Hepatic stellate cell (primary cell): ENCODE results near the gene TDRD1.
"Not testable (repeated sequence)": the region's sequence is repeated elsewhere in the genome, so short reads cannot be mapped to it uniquely, and the experiment has no call there.

ENCODE experiments used
- DNase-seq: peaks from one replicate; pipeline ENCODE4 v3.0.0; 2011; ENCODE audit warnings: low spot score

The TDRD1 gene, protein sequence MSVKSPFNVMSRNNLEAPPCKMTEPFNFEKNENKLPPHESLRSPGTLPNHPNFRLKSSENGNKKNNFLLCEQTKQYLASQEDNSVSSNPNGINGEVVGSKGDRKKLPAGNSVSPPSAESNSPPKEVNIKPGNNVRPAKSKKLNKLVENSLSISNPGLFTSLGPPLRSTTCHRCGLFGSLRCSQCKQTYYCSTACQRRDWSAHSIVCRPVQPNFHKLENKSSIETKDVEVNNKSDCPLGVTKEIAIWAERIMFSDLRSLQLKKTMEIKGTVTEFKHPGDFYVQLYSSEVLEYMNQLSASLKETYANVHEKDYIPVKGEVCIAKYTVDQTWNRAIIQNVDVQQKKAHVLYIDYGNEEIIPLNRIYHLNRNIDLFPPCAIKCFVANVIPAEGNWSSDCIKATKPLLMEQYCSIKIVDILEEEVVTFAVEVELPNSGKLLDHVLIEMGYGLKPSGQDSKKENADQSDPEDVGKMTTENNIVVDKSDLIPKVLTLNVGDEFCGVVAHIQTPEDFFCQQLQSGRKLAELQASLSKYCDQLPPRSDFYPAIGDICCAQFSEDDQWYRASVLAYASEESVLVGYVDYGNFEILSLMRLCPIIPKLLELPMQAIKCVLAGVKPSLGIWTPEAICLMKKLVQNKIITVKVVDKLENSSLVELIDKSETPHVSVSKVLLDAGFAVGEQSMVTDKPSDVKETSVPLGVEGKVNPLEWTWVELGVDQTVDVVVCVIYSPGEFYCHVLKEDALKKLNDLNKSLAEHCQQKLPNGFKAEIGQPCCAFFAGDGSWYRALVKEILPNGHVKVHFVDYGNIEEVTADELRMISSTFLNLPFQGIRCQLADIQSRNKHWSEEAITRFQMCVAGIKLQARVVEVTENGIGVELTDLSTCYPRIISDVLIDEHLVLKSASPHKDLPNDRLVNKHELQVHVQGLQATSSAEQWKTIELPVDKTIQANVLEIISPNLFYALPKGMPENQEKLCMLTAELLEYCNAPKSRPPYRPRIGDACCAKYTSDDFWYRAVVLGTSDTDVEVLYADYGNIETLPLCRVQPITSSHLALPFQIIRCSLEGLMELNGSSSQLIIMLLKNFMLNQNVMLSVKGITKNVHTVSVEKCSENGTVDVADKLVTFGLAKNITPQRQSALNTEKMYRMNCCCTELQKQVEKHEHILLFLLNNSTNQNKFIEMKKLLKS

DNA sequence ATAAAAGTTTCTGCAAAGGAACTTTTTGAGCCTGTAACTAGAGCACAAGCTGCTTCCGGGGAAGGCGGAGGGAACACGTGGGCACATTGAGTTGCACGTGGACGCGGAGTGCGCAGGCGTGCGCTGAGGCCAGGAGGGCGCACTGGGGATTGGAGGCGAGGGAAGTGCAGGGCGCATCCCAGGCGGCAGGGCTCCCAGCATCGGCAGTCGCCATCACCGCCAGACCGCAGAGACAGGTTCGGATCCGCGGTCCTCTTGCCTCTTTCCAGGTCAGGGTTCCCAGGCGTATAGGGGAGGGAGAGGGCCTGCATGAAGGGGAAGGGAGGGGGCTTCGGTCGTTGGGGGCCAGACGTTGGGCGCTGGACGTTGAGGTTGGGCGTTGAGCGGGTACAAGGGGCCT lies at the start of gene TDRD1:
TDRD1 (plus strand) TSS at position 206 of the 400 bp plus-strand sequence. CDS start 8,479 bp downstream, outside the sequence.
- no peak for DNase-seq

DNA sequence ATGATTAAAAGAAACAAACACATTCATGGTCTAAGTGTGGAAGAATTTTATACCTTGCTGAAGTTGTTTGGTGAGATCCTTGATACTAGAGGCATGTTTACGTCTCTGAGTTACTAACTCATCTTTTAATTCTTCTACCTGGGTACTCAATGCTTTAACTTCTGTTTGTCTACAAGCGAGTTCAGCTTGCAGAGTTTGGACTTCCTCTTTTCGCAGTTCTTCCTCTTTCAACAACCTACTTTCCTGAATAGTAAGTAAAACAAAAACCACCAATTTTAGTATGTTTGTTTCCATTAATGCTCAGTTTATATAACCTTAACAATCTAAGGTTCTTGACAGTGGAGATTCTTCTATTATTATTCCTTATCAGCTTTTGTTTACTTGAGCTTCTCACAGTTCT lies 48.1 kb upstream of the TDRD1 start:
- no peak for DNase-seq

DNA sequence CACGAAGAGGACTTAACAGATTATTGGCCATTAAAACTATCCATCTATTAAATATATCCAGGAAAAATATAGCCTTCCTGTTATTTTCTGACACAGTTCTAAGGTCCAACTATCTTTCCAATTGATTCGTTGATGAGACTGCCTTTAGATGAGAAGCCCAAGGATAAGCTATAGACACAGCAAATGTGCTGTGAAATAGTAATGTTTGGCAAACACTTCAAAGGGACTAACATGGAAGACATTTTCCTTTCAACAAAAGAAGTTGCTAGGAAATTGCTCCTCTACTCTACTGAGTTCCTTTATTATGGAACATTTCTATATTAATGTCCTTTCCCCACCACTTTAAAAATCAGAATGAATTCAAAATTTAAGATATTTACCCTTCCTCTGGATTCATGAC lies 43.7 kb upstream of the TDRD1 start:
- DNase-seq: no peak

DNA sequence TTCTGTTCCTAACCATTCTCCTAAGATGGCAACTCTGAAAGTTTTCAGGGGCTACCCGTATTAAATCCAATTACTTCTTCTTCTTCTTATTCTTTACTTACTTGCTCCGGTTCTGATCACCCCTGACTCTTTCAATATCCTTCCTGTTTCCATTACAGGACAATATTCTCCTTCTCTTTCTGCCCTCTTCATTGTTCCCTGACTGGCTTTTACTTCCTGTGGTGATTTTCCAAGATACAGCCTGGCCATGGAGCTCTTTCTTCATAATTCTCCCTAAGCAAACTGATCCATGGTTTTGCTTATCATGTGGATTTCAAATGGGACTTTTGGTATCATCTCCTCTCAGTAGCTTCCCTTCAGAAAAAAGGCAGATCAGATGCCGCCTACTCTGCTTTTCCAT lies 40.6 kb upstream of the TDRD1 start:
- no peak for DNase-seq

DNA sequence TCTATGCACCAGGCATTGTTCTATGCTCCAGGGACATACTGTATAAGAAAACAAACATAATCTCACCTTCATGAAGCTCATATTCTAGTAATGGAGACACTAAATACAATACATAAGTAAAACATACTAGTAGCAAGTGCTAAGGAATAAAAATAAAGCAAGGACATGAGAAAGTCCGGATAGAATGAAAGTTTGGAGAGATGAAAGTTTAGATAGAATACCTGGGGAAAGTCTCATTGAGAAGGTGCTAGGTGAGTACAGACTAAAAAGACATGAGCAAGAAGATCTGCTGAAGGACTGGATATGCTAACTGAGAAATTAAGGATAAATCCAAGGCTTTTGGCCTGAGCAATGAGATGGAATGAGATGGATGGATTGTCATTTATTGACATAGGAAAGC lies 39.1 kb upstream of the TDRD1 start:
- DNase-seq: no peak

DNA sequence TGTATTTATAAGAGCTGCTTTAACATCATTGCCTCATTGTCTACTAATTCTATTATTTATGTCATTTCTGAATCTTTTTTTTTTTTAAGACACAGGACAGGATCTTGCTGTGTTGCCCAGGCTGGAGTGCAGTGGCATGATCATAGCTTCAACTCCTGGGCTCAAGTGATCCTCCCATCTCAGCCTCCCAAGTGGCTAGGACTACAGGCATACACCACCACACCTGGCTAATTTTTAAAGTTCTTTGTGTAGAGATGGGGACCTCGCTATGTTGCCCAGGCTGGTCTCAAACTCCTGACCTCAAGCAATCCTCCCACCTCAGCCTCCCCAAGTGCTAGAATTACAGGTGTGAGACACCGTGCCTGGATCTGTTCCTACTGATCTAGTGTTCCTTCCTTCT lies 38.3 kb upstream of the TDRD1 start:
- not testable (repeated sequence) for DNase-seq

DNA sequence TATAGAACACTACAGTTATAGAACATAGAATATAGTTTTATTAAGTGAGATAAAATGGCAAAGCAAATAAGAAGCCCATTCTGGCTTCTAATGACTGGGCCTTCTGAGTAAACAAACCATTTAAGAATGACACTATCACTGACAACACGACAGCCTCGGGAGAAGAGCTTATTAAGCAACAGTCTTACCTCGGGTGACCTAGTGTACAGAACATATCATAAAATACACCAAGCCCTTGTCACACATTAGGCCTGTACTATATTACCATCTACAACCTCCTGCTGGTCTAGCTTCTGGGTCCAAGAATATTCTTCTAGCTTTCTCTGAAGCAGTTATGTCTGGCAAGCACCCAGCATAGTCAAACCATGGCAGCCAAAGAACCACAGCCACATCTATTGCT lies 37.1 kb upstream of the TDRD1 start:
- no peak for DNase-seq

DNA sequence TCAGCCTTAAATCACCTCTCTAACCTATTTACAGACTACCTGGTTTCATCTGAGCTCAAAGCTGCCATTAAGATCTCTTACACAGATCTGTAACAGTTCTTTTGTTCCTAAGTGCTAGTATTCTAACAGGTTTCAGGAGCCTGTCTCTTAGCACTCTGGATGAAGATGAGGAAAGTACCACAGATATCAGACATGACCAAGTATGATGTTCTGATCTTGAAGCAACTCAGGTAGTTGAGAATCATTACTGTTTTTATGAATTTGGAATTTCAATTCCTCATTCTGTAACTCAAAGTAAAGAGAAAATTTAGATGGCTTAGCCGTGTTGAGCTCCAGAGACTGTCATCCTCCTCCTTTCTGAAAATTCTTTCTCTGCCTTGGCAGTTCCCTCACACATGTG lies 36.0 kb upstream of the TDRD1 start:
- no peak for DNase-seq

DNA sequence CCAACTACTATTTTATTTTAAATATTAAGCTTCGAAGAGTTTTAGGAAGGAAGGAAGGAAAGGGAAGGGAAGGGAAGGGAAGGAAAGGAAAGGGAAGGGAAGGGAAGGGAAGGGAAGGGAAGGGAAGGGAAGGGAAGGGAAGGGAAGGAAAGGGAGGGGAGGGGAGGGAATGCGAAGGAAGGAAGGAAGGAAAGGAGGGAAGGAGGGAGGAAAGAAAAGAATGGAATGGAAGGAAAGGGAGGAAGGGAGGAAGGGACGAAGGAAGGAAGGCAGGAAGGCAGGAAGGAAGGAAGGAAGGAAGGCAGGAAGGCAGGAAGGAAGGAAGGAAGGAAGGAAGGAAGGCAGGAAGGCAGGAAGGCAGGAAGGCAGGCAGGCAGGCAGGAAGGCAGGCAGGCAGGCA lies 29.7 kb upstream of the TDRD1 start:
- DNase-seq: not testable (repeated sequence)

DNA sequence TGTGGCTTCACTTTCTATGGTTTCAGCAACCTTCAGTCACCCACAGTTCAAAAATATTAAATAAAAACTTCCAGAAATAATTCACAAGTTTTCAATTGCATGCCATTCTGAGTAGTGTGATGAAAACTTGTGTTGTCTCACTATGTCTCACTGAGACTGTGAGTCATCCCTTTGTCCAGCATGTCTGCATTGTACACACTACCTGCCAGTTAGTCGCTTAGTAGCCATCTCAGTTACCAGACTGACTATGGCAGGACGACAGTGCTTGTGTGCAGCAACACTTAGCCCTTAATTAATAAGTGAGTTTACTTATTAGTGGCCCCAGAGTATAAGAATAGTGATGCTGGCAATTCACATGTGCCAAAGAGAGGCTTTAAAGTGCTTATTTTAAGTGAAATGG lies 27.7 kb upstream of the TDRD1 start:
- DNase-seq: peak; percentile 22

DNA sequence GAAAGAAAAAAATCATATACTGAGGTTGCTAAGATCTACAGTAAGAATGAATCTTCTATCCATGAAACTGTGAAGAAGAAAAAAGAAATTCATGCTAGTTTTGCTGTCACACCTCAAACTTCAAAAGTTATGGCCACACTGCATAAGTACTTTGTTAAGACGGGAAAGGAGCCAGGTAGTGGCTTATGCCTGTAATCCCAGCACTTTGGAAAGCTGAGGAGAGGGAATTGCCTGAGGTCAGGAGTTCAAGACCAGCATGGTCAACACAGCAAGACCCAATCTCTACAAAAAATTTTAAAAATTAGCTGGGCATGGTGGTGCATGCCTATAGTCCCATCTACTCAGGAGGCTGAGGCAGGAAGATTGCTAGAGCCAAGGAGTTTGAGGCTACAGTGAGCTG lies 27.3 kb upstream of the TDRD1 start:
- DNase-seq: no peak

DNA sequence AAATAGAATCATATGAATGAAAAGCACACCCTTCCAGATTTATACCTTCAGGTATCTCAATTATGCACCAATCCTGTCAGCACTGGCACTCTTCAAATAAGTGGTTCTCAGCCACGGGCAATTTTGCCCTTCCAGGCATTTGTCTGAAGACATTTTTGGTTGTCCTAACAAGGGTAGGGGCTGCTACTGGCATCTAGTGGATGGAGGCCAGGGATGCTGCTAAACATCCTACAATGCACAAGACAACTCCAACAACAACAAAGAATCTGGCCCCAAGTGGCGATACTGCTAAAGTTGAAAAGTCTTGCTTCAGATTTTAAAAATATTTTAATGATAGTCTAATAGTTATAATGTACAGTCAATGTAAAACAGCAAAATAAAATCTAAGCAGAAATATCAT lies 21.2 kb upstream of the TDRD1 start:
- no peak for DNase-seq

DNA sequence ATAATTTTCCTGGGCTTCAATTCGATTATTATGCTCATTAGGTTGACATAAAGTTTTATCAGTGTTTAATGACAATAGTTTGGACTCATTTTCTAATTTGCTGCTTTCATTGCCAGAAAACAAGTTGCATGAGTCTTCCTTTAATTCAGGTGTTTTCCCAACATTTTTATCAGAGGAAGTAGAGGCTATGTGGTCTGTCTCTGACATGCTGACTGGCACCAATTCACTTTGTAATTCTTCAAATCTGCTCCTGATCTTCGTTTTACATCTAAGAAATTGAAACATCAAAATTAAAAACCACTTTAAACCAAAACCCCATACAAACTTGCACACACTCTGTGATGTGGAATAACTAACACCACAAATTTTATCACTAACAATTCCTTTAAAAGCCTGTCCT lies 16.1 kb upstream of the TDRD1 start:
- DNase-seq: no peak

DNA sequence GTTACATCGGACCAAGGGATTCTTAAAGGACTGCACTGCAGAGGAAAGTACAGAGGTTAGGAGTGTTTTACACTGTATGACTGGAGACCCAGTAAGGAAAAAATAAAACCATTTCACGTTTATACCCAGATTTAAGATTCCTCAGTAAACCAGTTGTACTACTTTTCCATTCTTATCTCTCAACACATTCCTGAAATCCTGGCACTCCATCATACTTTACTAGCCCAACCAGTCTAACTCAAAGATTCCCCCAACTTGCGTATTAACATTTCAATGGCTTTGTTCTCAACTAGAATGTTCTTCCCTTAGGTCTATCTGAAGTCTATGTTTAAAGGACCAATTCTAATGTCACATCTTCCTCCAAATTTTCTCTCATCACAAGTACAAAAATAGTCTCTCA lies 13.1 kb upstream of the TDRD1 start:
- no peak for DNase-seq

DNA sequence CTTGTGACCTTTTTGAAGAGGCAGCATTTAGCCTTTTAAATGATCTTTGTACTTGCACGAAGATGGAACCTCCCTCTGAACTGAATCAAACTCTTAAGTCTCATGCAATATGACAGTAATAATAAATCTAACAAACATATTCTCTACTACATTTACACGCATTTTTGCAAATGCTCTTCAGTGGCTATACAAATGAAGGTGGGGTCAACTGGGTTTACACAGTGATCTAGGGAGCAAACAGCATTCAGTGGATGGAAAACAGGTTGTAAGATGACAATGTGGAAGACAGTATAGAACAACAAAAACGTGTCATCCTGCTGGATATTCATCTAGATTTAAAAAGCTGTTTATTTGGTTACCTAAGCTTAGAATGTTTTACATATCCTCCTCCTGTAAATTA lies 12.7 kb upstream of the TDRD1 start:
- DNase-seq: no peak

DNA sequence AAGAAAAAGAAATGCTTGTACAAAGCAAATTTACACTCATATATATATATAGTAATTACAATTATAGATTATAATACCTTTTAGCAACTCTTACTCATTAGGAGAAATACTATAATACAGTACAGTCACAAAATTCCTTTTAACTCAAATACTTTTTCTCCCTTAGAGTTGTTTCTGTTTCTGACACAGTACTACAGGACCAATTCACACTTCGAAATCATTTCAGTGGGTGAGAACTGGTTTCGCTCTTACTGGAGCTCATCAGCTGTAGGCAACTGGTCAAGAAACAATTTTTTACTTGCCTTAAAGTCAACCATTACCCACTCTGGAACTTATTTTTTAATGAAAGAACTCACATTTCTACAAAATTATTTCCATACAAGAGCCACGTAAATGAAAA lies 11.2 kb upstream of the TDRD1 start:
- DNase-seq: no peak

DNA sequence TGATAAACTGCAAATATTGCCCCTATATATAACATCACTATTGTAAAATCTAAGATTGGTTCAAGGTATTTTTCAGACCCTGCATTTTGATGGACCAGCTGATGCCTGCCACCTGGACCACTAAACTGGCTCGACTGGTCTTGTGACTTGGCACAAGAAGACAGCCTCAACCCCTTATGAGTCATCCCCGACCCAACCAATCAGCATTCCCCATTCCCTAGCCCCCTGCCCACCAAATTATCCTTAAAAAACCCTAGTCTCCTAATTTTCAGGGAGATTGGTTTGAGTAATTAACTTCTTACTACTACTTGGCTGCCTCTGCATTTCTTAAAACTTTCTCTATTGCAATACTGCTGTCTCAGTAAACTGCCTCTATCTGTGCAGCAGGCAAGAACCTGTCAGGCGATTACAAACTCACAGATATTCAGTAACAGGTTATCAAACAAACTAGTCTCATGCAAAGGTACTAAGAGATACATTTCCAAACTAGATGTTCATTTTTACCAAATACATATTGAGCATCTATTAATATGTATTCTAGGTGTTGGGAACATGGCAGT lies 10.6 kb upstream of the TDRD1 start:
- no peak for DNase-seq

DNA sequence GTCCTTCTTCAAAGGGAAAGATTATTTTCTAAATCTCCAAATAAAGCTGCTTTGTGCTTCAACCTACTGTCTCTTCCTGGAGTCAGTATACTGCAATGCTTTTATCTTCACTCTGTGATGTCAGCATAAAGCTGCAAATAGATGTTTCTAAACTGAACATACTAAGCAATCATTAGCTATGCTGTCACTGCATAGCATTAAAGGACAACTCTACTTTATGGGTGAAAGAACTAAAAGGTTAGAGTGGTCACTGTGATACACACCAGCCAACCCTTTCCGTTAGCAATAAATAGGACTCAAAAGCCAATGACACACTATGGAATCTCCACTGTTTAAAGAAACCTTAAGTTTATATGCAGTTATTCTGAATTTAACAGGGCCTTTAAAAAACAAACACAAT lies 6.9 kb upstream of the TDRD1 start:
- no peak for DNase-seq

DNA sequence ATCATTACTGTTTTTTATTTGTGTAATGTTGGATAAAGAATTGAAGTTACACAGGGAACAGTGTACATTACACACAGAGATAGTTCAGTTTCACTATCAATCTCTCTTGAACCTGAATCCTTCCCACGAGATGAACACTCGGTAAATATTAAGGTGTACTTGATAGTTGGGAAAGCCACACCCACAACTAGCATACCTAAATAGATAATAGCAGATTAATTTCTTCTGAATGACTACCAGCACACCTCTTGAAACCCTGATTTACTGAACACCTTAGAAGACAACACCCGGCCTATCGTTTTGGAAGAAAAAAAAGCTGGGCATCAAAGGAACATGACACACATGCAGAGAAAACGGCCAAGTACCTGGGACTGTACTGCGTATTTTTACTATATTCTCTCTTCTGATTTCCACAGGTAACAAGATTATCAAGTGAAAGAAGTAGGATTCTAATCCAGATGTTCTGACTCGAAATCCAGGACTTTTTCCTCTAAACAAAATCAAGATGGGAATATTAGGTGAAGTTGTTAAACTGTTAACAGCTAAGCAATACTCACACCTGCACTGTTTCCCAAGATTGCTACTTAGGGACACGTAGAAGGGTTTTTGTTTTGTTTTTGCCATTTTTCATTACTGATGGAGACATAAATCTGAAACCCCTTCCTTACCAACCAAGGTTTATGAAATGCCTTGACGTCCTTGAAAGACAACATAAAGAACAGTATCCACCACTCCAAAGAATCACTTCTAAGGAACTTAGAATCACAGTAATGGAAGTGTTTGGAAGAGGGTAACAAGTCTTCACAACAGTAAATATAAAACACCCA lies 6.2 kb upstream of the TDRD1 start:
- DNase-seq: no peak

DNA sequence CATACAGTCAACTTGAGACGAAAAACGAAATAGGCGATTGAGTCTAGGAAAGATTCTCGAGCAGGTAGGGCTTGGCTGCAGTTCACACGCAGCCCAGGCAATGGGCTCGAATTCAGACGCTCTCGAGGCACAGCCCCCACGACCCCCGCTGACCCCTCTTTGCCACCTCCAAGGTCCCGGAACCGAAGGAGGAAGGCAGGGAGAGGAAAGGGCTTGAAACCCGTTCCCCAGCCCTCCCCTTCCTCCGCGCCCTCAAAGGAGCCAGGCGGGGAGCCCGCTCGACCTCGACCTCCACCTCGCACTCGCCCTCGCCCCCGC lies 5.6 kb upstream of the TDRD1 start:
- peak; percentile 11 for DNase-seq

DNA sequence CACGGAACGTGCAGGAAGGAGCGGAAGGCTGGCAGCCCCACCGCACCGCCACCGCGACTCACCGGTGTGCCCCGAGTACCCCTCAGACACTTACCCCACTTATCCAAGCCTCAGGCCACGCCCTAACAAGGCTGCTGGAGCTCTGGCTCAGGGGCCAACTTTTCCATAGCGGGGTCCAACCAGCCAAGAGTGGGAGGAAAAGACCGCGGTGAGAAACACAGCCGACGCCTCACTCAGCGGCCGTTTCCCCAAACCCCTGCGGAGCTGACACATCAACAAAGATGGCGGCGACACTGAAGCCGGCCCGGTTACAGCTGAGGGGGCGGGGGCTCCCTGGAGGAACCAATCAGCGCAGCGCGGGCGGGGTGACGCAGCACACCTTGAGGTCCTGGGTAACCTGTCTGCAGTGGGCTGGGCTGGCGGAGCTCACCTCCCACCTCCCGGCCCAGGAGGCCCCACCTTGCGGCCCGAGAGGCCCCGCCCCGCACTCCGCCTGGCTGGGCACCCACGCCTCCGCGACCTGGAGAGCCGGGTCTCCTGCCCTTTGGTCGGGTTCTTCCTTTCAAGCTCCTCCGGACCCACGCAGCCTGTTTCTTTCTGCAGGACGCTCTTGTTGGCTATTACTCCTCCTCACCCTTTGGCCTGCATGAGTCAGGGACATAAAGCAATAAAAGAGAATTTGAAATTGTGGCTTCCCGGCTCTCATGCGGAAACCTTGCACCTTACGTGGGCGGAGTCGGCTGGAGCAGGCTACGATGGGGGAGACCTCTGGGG lies 5.0 kb upstream of the TDRD1 start, which contains the start of gene CCDC186:
CCDC186 (minus strand) TSS at position 283 of the 774 bp plus-strand sequence. CDS start 10,935 bp downstream, outside the sequence.
- DNase-seq: peak; percentile 93
